ENCODE measurements around the gene LUZP2.

The LUZP2 gene

DNA sequence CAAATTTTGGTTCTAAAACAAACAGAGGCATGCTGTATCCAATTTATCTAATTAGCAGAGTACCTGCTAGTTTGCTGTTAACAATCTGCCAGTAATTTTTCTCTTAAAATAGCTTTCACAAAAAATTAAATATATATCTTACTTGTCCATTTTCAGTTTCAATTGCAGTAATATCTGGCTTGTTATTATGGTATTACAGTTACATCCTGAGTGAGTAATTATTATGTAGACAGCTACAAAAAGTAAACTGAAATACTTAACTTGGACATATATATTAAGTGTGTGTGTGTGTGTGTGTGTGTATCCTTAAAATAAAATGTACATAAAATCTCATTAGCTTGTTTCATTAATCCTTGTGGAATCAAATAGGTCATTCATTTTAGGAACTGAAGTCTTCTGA is 148.7 kb downstream of the LUZP2 start:
- TF ChIP-seq, protein P1, sequence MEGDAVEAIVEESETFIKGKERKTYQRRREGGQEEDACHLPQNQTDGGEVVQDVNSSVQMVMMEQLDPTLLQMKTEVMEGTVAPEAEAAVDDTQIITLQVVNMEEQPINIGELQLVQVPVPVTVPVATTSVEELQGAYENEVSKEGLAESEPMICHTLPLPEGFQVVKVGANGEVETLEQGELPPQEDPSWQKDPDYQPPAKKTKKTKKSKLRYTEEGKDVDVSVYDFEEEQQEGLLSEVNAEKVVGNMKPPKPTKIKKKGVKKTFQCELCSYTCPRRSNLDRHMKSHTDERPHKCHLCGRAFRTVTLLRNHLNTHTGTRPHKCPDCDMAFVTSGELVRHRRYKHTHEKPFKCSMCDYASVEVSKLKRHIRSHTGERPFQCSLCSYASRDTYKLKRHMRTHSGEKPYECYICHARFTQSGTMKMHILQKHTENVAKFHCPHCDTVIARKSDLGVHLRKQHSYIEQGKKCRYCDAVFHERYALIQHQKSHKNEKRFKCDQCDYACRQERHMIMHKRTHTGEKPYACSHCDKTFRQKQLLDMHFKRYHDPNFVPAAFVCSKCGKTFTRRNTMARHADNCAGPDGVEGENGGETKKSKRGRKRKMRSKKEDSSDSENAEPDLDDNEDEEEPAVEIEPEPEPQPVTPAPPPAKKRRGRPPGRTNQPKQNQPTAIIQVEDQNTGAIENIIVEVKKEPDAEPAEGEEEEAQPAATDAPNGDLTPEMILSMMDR (IDR thresholded peaks at IDR 0.05; ENCODE audit: borderline replicate concordance, control extremely low read depth, extremely low read depth, insufficient read depth, missing control alignments) = no peak
- no peak for DNase-seq (ENCODE audit: low spot score)
- in situ Hi-C loops (cut with MboI; ENCODE audit: low sequenced_read_pairs, unreplicated experiment) = no loop called here

DNA sequence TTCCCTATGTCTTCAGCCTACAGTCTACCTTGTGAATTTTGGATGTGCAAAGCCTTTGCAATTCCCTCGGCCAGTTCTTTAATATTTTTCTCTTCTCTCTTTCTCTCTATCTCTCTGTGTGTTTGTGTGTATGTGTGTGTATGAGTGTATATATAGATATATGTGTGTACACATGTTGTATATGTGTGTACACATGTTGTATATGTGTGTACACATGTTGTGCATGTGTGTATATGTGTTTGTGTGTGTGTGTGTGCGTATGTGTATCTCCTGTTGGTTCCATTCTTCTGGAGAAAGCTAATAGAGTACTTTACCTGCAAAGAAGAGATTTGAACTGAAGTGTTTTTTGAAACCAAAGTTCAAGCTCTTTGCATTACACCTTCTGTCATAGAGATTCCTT is 155.0 kb downstream of the LUZP2 start:
- DNase-seq (ENCODE audit: low spot score) = no peak
- TF ChIP-seq, protein P1 (IDR thresholded peaks at IDR 0.05; ENCODE audit: borderline replicate concordance, control extremely low read depth, extremely low read depth, insufficient read depth, missing control alignments) = no peak
- in situ Hi-C loops (cut with MboI; ENCODE audit: low sequenced_read_pairs, unreplicated experiment) = no loop called here

DNA sequence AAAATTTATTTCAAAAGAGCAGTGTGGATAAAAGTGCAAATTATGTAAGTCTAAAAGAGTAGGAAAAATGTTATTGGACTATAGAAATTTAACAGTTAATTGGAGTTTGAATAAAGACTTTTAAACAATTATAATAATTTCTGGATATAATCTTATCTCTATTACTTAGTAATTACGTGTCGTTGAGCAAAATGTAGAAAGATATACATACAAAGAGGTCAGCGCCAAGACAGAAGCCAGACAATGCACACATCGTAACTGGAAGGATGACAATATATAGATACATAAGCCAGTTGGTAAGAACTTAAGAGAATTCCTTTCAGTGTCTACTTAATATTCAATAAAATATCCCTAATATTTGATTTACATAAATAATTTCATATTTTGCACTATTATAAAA is 157.0 kb downstream of the LUZP2 start:
- DNase-seq (ENCODE audit: low spot score) = no peak
- in situ Hi-C loops (cut with MboI; ENCODE audit: low sequenced_read_pairs, unreplicated experiment) = no loop called here
- TF ChIP-seq, protein P1 (IDR thresholded peaks at IDR 0.05; ENCODE audit: borderline replicate concordance, control extremely low read depth, extremely low read depth, insufficient read depth, missing control alignments) = no peak

DNA sequence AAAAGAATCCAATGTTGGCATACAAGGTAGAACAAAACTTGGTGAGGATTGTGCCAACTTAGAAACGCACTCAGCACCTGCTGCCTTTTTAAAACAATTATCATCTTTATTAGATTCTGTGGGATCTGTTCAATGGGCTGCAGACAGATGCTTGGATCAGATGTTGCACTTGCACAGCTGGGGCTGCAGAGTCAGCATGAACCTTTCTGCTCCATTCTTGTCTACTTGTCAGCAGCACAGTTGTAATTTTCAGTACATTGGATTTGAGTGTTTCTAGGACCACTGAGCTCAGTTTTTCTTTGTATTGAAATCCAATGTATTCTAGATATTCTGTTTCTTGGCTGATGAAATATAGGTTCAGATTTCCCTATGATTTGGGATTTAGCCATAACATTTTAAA is 164.5 kb downstream of the LUZP2 start:
- TF ChIP-seq, protein P1 (IDR thresholded peaks at IDR 0.05; ENCODE audit: borderline replicate concordance, control extremely low read depth, extremely low read depth, insufficient read depth, missing control alignments) = no peak
- in situ Hi-C loops (cut with MboI; ENCODE audit: low sequenced_read_pairs, unreplicated experiment) = no loop called here

DNA sequence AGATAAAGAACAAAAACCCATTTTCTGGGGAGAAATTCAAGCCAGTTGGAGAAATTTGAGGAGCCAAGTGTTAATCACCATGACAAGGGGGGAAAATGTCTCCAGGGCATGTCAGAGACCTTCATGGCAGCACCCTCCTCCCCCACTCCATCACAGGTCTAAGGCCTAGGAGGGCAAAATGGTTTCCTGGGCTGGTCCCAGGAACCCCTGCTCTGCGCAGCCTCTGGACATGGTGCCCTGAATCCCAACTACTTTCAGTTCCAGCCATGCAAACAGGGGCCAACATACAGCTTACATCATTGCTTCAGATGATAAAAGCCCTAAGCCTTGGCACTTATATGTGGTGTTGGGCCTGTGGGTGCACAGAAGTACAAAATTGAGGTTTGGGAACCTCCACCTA is 167.5 kb downstream of the LUZP2 start:
- DNase-seq (ENCODE audit: low spot score) = no peak
- in situ Hi-C loops (cut with MboI; ENCODE audit: low sequenced_read_pairs, unreplicated experiment) = no loop called here
- TF ChIP-seq, protein P1 (IDR thresholded peaks at IDR 0.05; ENCODE audit: borderline replicate concordance, control extremely low read depth, extremely low read depth, insufficient read depth, missing control alignments) = no peak

More for the DNA sequence above, 164.5 kb downstream of the LUZP2 start:
- DNase-seq (ENCODE audit: low spot score) = no peak

DNA sequence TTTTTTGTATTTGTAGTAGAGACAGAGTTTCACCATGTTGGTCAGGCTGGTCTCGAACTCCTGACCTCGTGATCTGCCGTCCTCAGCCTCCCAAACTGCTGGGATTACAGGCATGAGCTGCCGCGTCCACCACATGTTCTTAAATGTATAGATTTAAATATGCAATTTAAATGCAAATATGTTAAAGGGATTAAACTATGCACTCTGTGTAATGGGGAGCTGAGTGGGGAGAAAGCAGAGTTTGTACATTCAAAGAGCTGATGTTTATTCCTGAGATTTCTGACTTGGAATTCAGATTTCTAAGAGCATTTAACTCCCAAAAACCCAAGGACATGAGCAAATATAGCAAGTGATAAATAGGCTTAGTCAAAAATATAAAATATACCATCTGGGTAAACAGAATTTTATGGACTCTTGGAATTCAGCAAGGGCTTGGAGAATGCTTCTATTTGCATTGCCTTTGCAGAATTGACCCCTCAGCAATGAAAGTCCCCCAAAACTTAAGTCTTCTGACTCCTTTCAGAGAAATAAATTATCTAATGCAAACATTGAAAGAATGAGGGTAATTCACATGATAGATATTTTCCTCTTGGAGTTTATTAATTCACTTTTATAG is 170.6 kb downstream of the LUZP2 start:
- in situ Hi-C loops (cut with MboI; ENCODE audit: low sequenced_read_pairs, unreplicated experiment) = no loop called here
- TF ChIP-seq, protein P1 (IDR thresholded peaks at IDR 0.05; ENCODE audit: borderline replicate concordance, control extremely low read depth, extremely low read depth, insufficient read depth, missing control alignments) = no peak
- DNase-seq (ENCODE audit: low spot score) = no peak

Measured in GM13976 (cell line).